AG08396 (cell line): ENCODE measurements around the gene TMEM184A.
A peak's percentile ranks its signal among the peaks of the same experiment; 100 is the strongest.

Source experiments
- DNase-seq: peaks from one replicate; pipeline ENCODE4 v3.0.0; 2012; ENCODE audit warnings: low spot score, mixed read lengths

Gene TMEM184A

DNA sequence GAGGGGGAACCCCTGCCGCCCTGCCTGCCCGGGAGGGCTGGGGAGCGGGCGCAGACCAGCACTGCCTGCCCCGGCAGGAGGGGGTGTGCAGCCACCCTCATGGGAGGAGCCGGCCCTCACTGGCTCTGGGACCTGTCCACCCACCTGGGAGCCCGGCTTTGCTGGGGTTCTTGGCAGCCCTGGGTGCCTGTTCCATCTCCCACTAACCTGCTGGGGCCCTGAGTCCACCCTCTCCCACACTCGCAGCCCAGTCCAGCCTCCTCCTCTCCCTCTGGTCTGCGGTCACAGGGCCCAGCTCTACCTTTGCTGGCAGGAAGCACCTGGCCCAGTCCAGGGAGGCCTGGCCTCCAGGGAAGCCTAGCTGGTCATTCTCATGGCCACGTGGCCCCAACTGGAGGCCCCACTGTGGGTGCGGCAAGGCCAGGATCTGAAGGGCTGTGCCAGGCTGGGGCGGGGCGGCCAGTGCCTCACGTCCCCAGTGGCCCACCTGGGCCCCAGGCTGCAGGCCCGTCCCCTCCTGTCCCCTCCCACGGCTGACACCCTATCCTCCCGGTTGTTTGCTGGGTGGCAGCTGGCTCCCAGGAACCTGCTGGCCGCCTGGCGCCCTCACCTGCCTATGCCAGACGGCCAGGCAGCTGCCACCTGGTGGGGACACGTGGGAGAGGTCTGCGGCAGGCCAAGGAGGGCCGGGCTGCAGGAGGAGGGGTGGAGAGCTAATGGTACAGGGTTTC is at the start of gene TMEM184A:
TMEM184A (minus strand) TSS at position 393 of the 731 bp plus-strand sequence. CDS start 721 bp downstream, outside the sequence.
- DNase-seq, result peak; percentile 27

DNA sequence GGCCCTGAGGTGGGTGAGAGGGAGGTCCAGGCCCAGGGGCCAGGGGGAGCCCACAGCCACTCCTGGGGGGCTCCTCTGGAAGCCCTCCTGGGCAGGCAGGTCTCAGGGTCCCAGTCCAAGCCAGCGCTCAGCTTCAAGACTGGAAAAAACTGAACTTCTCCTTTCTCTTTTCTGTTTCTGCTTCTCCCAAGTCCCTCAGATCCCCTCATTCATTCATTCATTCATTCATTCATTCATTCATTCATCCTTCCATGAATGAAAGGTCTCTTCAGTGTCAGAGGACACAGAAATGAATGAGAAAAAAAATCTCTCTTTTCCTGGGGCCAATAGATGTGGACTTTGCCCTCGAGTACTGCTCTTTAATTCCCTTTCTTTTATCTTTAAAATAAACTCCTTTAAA is 48.4 kb upstream of the TMEM184A start:
- DNase-seq, result no peak

DNA sequence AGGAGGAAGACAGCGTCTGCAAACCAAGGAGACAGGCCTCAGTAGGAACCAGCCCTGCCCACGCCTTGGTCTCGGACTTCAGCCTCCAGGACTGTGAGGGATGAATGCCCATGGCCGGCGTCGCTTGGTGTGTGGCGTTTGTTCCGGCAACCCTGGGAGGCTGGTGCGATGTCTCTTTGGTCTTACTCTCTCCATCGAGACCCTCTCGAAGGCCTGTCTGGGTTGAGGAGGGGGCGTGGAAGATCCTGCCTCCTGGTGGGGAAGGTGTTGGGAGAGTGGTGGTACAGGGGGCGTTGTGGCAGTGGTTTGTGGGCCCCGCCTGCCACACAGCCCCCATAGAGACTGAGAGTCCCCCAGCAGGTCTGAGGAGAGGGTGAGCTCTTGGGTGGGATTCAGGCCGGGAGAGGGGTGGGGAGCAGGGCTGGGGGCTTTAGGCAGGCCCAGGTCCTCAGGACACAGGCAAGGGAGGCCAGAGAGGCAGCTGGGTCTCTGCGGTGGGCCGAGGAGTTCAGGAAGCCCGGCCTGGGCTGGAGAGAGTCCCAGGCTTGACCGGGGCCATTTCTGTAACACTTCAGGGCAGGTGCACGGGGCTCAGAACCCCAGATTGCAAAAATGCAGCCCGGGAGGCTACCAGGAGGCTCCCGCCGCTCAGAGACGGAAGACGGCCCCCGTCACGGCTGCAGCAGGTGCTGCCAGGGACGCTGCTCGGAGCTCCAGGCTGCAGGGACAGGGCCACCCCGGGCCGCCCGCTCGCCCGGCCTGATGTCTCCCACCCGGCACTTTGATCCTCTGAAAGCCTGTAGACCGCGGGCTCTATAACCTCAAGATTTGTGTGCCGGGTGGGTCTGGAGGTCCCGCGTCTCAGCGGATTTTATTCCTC is 47.6 kb upstream of the TMEM184A start:
- no peak for DNase-seq

DNA sequence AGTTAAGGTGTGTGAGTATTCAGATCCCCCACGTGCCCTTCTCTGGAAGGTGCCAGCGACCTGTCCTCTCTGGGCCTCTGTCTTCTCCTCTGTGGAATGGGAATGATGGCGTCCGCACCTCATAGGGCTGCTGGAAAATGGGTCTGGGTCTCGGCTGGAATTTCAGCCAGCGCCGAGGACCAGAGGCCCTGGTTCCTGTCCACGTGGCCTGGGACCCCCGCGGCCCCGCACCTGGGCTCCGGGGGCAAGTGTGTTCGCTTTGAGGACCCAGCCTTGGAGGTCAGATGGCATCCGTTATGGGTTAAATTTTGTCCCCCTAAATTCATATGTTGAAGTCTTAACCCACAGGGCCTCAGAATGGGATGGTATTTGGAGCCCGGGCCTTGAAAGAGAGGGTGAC is 46.4 kb upstream of the TMEM184A start:
- no peak for DNase-seq

DNA sequence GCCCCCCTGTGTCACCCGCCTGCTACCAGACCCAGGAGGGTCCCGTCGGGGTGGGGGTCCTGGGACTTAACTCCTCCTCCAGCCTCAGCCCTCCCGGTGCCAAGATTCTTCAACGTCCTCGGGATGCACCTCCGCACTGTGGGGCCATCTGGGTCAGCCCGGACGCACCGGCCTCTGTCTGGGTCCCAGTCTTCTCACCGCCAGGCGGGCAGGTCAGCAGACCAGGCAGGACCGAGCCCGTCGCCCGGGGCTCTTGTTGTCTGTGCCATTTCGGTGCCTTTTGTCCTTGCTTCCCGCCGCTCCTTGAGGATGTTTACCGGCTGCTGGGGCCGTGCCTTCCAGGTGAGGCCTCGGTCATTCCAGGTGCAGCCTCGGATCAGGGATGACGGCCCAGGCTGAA is 46.0 kb upstream of the TMEM184A start:
- DNase-seq, result no peak

DNA sequence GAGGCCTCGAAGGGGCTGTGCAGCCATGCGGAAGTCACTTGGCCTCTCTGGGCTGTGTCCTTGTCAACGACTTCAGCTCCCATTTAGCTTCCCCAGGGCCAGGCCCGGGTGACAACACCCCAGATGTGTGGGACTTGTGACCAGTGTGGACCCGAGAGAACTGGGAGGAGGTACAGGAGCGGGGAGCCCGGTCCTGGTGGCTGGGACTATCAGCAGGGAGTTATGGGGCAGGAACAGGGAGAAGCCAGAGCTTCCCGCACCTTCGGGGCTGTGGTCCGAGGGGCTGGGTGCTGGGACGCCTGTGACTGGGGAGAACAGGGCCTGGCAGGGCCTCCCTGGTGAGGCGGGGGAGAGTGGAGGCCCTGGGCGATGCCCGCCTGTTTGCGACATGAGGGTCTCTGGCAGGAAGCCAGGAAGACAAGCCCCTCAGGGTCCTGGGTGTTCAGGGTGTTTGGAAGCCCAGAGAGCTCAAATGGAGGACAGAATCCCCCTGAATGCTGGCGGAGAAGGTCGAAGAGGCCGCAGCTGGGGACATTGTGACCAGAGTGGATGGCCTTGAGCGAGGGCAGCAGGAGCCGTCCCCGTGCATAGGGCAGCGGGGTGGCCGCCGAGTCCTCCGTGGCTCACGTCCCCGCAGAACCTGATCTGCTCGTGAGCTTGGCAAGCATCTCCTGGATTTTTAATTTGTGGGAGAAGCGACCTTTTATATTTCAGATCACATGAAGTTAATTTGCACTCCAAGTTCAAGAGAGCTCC is 43.8 kb upstream of the TMEM184A start:
- DNase-seq, result no peak

DNA sequence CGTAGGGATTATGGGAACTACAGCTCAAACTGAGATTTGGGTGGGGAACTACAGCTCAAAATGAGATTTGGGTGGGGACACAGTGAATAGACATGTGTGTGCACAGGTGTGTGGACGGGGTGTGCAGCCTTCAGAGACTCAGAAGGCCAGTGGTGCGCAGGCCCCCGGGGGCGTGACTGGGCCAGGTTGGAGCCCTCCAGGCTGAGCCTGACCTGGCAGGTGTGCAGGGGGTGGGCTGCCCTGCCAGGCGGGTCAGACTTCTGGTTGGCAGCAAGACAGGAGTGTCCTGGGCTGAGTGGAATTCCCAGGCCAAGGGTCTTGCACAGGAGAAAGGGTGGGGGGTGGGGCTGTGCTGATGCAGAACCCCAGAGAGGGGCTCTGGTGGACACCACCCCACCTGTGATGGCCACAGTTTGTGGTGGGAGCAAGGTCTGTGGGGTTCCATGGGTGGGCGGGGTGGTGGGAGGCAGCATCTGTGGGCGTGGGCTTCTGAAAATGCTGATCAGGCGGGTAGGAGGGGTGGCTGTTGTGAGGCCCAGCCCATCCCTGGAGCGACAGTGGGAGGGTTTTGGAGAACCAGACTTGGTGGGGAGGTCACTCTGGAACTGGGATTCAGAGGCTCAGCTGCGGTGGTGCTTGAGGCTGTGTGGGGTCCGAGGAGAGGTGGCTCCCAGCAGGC is 43.1 kb upstream of the TMEM184A start:
- no peak for DNase-seq

DNA sequence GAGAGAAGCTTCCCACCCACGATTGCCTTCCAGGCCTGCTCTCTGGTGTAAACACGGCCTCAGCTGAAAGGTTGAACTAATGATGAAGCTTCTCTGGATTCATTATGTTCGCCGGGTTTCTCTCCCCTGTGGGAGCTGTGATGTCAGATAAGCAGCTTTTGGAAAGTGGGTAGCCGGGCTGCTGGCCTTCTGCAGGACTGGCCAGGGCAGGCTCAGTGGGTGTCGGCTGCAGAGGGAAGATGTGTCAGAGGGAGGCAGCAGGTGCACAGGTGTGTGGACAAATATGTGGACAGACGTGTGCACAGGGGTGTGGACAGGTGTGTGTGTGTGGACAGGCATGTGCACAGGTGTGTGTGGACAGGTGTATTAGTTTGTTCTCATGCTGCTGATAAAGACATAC is 42.3 kb upstream of the TMEM184A start:
- no peak for DNase-seq

DNA sequence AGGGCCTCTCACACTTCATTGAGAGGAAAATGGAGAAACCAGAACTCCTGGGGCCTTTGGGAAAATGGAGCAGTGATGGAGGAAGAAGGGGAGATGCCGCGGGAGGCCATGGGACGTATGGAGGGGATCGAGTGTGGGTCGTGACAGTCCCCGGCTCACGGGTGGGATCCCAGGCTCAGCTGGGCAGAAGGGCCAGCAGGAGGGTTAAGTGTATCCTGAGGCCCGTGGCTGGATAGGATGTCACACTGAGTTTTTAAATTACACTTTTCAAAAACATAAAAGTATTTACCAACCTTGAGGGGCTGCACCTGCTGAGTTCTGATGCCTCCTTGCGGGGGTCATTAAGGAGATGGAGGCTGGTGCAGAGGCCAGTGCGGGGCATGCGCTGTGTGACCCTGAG is 41.8 kb upstream of the TMEM184A start:
- DNase-seq, result no peak

DNA sequence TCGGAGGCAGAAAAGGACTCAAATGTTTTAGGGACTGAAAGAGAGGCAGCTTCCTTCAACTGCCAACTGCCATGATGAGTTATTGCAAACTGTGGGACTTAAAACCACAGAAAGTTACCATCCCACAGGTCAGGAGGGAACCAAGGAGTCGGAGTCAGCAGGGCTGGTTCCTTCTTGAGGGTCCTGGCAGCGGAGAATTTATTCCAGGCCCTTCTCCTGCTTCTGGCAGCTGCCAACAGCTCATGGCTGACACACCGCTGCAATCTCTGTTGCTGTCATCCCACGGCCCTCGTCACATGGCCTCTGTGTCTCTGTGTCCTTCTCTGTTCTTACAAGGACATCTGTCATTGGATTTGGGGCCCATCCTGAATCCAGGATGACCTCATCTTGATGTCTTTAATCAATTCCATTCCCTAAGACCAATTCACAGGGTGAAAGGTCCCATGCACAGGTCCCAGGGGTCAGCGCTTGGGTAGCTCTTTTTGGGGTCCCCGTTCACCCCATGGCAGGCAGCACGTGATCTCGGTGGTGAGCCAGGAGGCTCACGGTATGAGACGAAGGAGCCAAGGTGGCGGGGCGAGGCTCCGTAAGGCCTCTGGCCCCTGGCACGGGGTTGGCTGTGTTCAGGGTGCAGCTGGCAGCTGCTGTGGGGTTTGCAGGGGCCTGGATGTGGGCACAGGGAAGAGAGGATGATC is 41.2 kb upstream of the TMEM184A start:
- DNase-seq, result no peak

DNA sequence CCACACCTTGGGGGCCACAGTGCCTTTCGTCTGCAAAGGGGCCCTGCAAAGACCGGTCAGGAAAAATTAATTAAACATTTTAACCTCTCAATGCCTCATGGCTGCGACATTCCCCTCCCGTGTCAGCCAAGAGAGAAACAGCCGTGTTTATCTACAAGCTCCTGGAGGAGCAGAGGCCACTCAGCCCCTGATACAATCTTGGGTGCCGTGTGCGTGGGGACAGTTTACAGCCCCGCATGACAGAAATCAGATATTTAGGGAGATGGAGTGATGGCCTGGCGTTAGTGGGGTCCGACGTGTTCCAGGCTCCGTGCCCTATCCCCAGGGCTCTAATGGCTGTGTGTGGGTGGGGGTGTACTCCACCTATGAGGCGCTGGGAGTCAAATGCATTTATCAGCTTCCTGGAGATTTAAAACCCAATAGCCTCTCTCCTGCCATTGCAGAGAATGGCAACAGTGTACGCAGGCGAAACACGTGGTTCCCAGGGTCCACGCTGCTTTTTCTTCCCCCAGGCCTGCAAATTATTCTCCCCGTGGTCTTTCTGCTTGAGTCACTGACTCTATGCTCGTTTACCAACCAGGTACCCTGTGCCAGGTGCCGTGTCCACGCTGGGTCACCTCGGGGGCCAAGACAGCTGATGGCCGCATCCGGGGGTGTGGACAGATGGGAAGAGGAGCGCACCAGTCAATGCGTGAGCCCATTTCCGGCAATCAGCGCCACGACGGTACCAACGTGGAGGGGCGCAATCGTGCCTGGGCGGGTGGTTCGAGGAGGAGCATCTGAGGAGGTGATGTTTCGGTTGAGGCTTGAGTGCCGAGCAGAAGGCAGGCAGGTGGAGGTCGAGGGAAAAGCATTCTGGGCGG is 40.4 kb upstream of the TMEM184A start:
- DNase-seq, result no peak

DNA sequence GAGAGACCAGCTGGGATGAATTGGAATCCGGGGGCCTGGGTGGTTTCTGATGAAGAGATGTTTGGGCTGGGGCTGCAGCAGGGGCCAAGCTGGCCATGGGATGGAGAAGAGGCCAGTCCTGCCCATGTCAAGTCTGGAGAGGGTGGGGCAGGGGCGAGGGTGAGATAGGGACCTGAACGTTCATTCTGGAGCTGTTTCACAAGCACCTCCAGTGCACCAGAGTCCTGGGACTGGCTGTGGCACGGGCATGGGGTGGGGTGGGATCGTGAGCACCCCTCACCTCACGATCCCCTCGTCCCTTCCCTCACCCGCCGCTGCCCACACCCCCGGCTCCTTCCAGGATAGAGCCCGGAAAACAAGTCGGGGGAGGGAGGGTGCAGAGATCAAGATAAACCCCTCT is 39.6 kb upstream of the TMEM184A start:
- DNase-seq, result no peak

DNA sequence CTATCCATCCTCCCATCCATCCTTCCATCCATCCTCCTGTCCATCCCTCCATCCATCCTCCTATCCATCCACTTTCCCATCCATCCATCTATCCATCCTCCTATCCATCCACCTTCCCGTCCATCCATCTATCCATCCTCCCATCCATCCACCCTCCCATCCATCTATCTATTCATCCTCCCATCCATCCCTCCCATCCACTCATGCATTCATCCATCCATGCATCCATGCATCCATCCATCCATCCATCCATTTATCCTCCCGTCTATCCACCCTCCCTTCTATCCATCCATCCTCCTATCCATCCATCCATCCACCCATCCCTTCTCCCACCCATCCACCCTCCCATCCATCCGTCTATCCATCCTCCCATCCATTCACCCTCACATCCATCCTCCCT is 39.0 kb upstream of the TMEM184A start:
- no peak for DNase-seq

DNA sequence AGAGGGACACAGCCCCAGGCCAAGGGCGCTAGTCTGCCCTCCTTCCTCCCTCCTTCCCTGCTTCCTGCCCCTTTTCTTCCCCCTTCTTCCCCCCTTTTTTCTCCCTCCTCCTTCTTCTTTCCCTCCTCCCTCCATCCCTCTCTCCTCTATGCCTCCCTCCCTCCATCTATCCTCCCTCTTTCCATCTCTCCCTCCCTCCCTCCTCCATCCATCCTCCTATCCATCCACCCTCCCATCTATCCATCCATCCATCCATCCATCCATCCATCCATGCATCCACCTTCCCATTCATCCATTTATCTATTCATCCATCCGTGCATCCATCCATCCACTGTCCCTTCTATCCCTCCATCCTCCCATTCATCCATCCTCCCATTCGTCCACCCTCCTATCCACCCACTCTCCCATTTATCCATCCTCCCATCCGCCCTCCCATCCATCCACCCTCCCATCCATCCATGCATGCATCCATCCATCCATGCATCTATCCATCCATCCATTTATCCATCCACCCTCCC is 38.0 kb upstream of the TMEM184A start:
- DNase-seq, result no peak

DNA sequence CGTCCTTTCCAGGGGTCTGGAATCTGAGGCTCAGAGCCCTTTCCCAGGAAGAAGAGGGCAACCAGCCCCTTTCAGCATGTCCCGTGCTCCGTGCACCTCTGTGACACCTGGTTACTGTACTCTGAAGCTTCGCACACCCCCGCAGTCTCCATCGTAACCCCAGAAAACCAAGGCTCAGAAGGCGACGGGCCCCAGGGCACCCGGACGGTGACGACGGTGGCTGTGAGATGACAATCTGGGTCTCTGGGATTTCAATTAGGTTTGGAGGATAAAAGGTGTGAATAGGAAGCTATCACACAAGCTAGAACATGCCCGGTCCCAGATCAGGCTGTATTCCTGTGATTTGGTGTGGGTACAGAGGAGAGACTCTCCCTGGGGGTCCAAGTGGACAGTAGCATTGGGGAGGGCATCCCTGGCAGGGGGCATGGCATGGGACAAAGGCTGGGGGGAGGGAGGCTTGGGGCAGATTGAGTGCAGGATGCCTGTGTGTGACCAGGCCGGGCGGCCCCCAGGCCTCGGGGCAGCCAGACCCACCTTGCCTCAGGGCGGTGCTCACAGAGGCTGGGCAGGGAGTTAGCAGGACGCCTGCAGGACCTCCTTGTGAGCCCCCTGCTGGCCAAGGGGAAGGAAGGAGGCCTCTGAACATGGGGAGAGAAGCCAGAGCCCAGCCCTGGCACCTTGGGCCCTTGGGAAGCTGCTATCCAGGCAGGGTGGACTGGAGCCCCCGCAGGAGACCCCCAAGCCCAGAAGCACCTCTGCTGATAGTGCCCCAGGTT is 37.3 kb upstream of the TMEM184A start:
- no peak for DNase-seq

DNA sequence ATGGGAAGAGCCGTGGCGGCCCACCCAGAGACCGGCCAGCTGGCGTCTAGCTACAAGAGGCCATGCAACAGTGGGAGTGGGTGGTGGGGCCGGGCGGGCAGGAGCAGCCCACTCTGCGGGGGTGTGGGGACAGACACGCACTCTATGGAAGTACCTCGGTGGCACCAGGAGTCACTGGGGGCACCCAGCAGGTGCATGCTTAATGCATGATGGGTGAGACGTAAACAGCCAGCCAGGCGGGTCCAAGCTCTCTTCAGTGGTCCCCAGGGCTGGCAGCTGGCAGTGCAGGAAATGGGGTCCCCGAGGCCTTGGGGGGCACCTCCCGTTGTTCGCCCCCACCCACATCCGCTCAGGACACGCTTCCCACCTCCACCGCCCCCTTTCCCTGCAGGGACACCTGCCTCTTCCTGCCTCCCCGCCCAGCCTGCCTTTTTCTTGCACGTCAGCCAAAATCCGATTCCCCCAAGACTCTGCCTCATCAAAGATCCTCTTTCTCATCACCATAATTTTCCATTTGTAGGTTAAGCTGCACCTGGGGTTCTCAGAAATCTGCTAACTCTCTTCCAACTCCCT is 36.4 kb upstream of the TMEM184A start:
- no peak for DNase-seq

DNA sequence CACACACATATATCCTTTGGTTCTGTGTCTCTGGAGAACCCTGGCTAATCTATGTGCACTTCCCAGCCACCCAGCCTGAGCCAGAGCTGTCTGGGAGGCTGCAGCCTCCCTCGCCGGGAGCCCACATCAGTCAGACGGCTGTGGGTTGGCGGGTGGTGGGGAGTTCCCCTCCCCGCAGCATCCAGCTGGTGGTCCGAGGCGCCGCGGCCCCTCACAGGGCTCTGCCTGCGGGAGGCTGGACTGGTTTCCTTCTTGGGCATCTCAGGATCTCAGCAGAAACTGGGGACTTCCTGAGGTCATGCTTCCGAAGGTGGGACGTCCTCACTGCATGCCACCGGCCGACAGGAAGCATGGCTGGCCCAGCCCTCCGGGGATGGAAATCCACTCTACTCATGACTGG is 35.9 kb upstream of the TMEM184A start:
- DNase-seq, result no peak

DNA sequence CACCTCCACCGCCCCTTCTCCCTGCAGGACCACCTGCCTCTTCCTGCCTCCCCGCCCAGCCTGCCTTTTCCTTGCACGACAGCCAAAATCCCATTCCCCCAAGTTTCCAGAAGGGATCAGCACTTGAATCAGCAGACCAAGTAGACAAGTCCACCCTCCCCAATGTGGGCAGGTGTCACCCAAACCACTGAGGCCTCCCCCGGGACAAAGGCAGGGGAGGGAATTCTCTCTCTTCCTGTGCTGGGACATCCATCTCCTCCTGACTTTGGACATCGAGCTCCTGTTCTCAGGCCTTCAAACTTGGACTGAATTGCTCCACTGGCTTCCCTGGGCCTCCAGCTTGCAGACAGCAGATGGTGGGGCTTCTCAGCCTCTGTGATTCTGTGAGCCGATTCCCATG is 35.4 kb upstream of the TMEM184A start:
- DNase-seq, result no peak

DNA sequence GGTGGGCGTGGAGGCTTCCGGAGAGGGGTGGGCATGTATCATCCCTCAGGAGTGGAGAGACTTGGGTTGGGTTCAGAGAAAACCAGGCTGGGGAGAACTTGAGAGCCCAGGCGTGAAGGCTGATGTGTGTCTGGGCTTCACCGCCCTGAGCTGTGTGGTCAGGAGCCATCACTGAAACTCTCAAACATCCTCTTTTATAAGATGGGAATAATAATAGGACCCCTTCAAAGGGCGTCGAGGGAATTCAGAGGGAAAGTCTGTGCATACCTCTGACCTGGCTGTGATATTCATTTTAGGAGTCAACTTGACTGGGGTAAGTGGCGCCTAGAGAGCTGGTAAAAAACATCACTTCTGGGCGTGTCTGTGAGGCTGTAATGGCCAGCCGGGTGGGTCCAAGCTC is 34.9 kb upstream of the TMEM184A start:
- DNase-seq, result no peak
